ENCODE measurements around the gene BAHD1. TPM values are rescaled to one million over a fixed set of nuclear protein-coding genes. Genes with fewer than 3 reads are reported as not detected.

The BAHD1 gene
- total RNA-seq, 4 donors from 2014 or later = 11.6 to 29.6 (median 22.3) TPM

GRCh38 chr15:40471105-40471807, 30.5 kb downstream of the BAHD1 start:
- peaks cover under 1 to 15% (median 13%) of the 10 kb centered on the region in 4 donors for H3K36me3 ChIP-seq
- no peak for TF ChIP-seq CTCF (IDR thresholded peaks at IDR 0.05)
- peak in 1 of 2 donors; percentile 17 for TF ChIP-seq POLR2AphosphoS5 (IDR thresholded peaks at IDR 0.05)
- no peak for TF ChIP-seq POLR2A (IDR thresholded peaks at IDR 0.05; ENCODE audit: low read depth)
- TF ChIP-seq EP300 (IDR thresholded peaks at IDR 0.05) = no peak
- peak overlapping the region; percentile 88 to 94 (median 92) for H3K27ac ChIP-seq (replicated peaks in 1 of 4)
- H3K27me3 ChIP-seq = no peaks in the 10 kb centered on the region
- peak overlapping the region; percentile 77 to 96 (median 83) for H3K4me3 ChIP-seq
- WGBS = 0% methylated on average over 5 of the region's 60 CpGs
- peaks cover 15 to 30% (median 22%) of the 10 kb centered on the region in 4 donors for H3K4me1 ChIP-seq
- no peaks in the 10 kb centered on the region for H3K9me3 ChIP-seq
- no peak for DNase-seq (ENCODE audit: extremely low spot score)
- intact Hi-C loops (cut with DNase I) = no loop called here

GRCh38 chr15:40471808-40472150, 31.0 kb downstream of the BAHD1 start:
- H3K4me3 ChIP-seq = peak overlapping the region; percentile 77 to 96 (median 83)
- no peak for DNase-seq (ENCODE audit: extremely low spot score)
- H3K4me1 ChIP-seq = peaks cover 15 to 26% (median 22%) of the 10 kb centered on the region in 4 donors
- H3K36me3 ChIP-seq = peaks cover 0 to 10% (median 8%) of the 10 kb centered on the region in 4 donors
- peak overlapping the region; percentile 88 to 94 (median 92) for H3K27ac ChIP-seq (replicated peaks in 1 of 4)
- no CpG with 5 or more reads among the region's 16 CpGs for WGBS
- TF ChIP-seq EP300 (IDR thresholded peaks at IDR 0.05) = no peak
- no peak for TF ChIP-seq CTCF (IDR thresholded peaks at IDR 0.05)
- no peak for TF ChIP-seq POLR2A (IDR thresholded peaks at IDR 0.05; ENCODE audit: low read depth)
- TF ChIP-seq POLR2AphosphoS5 (IDR thresholded peaks at IDR 0.05) = peak in 1 of 2 donors; percentile 0
- intact Hi-C loops (cut with DNase I) = no loop called here
- H3K27me3 ChIP-seq = no peaks in the 10 kb centered on the region
- no peaks in the 10 kb centered on the region for H3K9me3 ChIP-seq

- Histone ChIP-seq H3K9me3 (no peaks in the 10 kb centered on the region), H3K27ac (replicated peaks in 1 of 4) (peak overlapping the region in 2 of 4 donors; percentile 91 to 94), H3K36me3 (peaks cover 0 to 6% (median 3%) of the 10 kb centered on the region in 4 donors), H3K27me3 (no peaks in the 10 kb centered on the region), H3K4me1 (peaks cover 15 to 26% (median 22%) of the 10 kb centered on the region in 4 donors), H3K4me3 (peak overlapping the region; percentile 77 to 96 (median 83))
- TF ChIP-seq POLR2AphosphoS5 (IDR thresholded peaks at IDR 0.05) = no peak
- no peak for TF ChIP-seq EP300 (IDR thresholded peaks at IDR 0.05)
- no peak for TF ChIP-seq POLR2A (IDR thresholded peaks at IDR 0.05; ENCODE audit: low read depth)
- TF ChIP-seq CTCF (IDR thresholded peaks at IDR 0.05) = no peak
- intact Hi-C loops (cut with DNase I) = no loop called here
- no peak for DNase-seq (ENCODE audit: extremely low spot score)
- WGBS = 83% methylated on average over 1 of the region's 9 CpGs
Observed at GRCh38 chr15:40472171-40472727, 31.5 kb downstream of the BAHD1 start.

GRCh38 chr15:40474581-40474980, 33.8 kb downstream of the BAHD1 start:
- H3K4me1 ChIP-seq = peaks cover 15 to 26% (median 22%) of the 10 kb centered on the region in 4 donors
- H3K4me3 ChIP-seq = no peak overlapping the region
- no peak for TF ChIP-seq POLR2AphosphoS5 (IDR thresholded peaks at IDR 0.05)
- TF ChIP-seq POLR2A (IDR thresholded peaks at IDR 0.05; ENCODE audit: low read depth) = no peak
- no peak for TF ChIP-seq CTCF (IDR thresholded peaks at IDR 0.05)
- TF ChIP-seq EP300 (IDR thresholded peaks at IDR 0.05) = no peak
- intact Hi-C loops (cut with DNase I) = no loop called here
- H3K9me3 ChIP-seq = no peaks in the 10 kb centered on the region
- H3K27ac ChIP-seq (replicated peaks in 1 of 4) = no peak overlapping the region
- no peaks in the 10 kb centered on the region for H3K27me3 ChIP-seq
- 88% methylated on average over 5 of the region's 8 CpGs for WGBS
- H3K36me3 ChIP-seq = no peaks in the 10 kb centered on the region
- DNase-seq (ENCODE audit: extremely low spot score) = no peak
